Fibroblast of lung (primary cell): Measurements from ENCODE around the gene SLC39A2. TPM values are rescaled to one million over a fixed set of nuclear protein-coding genes. Genes with fewer than 3 reads are reported as not detected.

Experiments
- DNase-seq, 2 donors: peaks; one replicate each; pipeline versions ENCODE4 v3.0.0 to v3.0.0-alpha.2; 2010; ENCODE audit warnings: low read depth in 2 of 2
- H2AFZ ChIP-seq: 2 replicates; pipeline ENCODE4 v1.5.1; 2012; ENCODE audit warnings: low read length, control low read depth, inconsistent platforms
- H3K27ac ChIP-seq: 2 replicates; pipeline ENCODE4 v1.5.1; 2011; ENCODE audit warnings: low read length, control low read depth; ENCODE audit not compliant: insufficient read depth
- H3K27me3 ChIP-seq: 2 replicates; pipeline ENCODE4 v1.5.1; 2011; ENCODE audit warnings: mild to moderate bottlenecking, low read length; ENCODE audit not compliant: control insufficient read depth, insufficient read depth
- H3K36me3 ChIP-seq: 2 replicates; pipeline ENCODE4 v1.5.1; 2011; ENCODE audit warnings: low read length; ENCODE audit not compliant: control insufficient read depth, insufficient read depth
- H3K4me1 ChIP-seq: 2 replicates; pipeline ENCODE4 v1.5.1; 2011; ENCODE audit warnings: low read length; ENCODE audit not compliant: control insufficient read depth, insufficient read depth; ENCODE audit errors: extremely low read depth
- H3K4me2 ChIP-seq: 2 replicates; pipeline ENCODE4 v1.5.1; 2011; ENCODE audit warnings: low read length, control low read depth; ENCODE audit not compliant: insufficient read depth; ENCODE audit errors: extremely low read depth
- H3K4me3 ChIP-seq, 4 experiments: fragments of 200-600 bp in 1 of 4; sonication (generic) in 1 of 4; replicated peaks in 1 of 4; 2 replicates each; pipeline ENCODE4 v1.5.1; 2011 to 2016; ENCODE audit warnings: low read length in 4 of 4, low read depth in 3 of 4, mild to moderate bottlenecking in 3 of 4, control low read depth in 2 of 4, inconsistent platforms in 1 of 4, mixed read lengths in 1 of 4; ENCODE audit not compliant: insufficient read depth in 1 of 4; ENCODE audit errors: control extremely low read depth in 1 of 4
- H3K79me2 ChIP-seq: 2 replicates; pipeline ENCODE4 v1.5.1; 2012; ENCODE audit warnings: mild to moderate bottlenecking, low read length, inconsistent platforms; ENCODE audit not compliant: control insufficient read depth, insufficient read depth
- H3K9ac ChIP-seq: 2 replicates; pipeline ENCODE4 v1.5.1; 2011; ENCODE audit warnings: mild to moderate bottlenecking, low read length, control low read depth; ENCODE audit not compliant: insufficient read depth
- H3K9me3 ChIP-seq: 2 replicates; pipeline ENCODE4 v1.5.1; 2012; ENCODE audit warnings: low read depth, low read length; ENCODE audit not compliant: control insufficient read depth, insufficient read depth
- H4K20me1 ChIP-seq: 2 replicates; pipeline ENCODE4 v1.5.1; 2011; ENCODE audit warnings: low read length; ENCODE audit not compliant: control insufficient read depth, insufficient read depth; ENCODE audit errors: extremely low read depth
- EZH2 ChIP-seq: IDR thresholded peaks from 2 replicates; pipeline ENCODE4 v1.5.1; 2012; ENCODE audit warnings: low read length, control low read depth, mild to moderate bottlenecking; ENCODE audit errors: missing control alignments
- polyA plus RNA-seq, 2 donors: library from polyadenylated mRNA; depleted of rRNA in 1 of 2; stranded (reverse) in 1 of 2; unstranded in 1 of 2; fragments of >200 nt; gene quantifications; 2 replicates each; pipeline ENCODE4 v1.2.1, GENCODE V29; 2011 to 2012; ENCODE audit warnings: missing spikeins in 1 of 2
- total RNA-seq: library from RNA; depleted of rRNA; stranded (reverse); fragments of >200 nt; gene quantifications from 2 replicates; pipeline ENCODE4 v1.2.1, GENCODE V29; 2014
- TF ChIP-seq, protein P1 (sequence below), 2 donors: IDR thresholded peaks in 1 of 2; conservative IDR thresholded peaks in 1 of 2; 1 replicate in 1 of 2; 2 replicates in 1 of 2; pipeline ENCODE4 v1.5.1; 2011 to 2012; ENCODE audit warnings: low read length in 2 of 2, control low read depth in 1 of 2, inconsistent platforms in 1 of 2, low read depth in 1 of 2, mild to moderate bottlenecking in 1 of 2

SLC39A2 gene
- total and polyA plus RNA-seq, 2 donors (not counting 1 experiment from before 2014, with no cell fraction given) = 0.17 TPM; not detected in 1

DNA sequence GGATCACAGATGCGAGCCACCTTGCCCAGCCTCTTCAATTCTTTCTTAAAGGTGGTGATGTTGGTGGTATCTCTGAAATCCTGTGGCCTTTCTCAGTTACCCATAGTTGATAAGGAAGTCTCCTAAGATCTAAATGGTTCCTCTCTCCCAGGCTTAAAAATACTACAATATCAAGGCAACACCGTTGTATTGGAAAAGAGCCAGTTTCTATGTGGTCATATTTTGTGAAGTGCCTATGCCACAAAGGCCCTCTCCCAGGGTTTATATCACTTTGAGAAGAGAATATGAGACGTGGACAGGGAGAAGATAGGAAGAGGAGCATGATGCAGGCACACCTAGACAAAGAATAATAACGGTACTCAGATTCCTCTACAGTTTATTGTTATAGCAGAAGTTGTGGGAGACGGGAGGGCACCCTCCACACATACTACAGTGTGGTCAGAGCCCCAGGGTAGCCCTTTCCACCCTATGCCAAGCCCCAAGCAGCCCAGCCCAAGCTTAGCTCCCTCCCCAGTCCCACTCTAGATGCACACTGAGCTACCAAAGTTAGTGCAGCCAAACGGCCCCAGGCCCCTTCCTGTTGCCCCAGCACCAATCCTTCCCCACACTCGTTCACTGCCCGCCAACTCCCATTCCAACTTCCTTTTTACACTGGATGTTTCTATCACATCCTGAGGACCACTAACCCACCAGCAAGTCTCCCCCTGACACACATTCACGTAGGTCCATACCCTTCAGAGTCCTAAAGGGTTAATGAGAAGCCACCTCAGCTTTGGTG, 17.5 kb downstream of the SLC39A2 start:
- no peak overlapping the region for H2AFZ ChIP-seq
- no peak for DNase-seq
- H3K4me2 ChIP-seq = no peak overlapping the region
- no peaks in the 10 kb centered on the region for H3K4me1 ChIP-seq
- H3K79me2 ChIP-seq = no peaks in the 10 kb centered on the region
- no peaks in the 10 kb centered on the region for H3K9me3 ChIP-seq
- no peak overlapping the region for H3K9ac ChIP-seq
- no peak overlapping the region for H3K4me3 ChIP-seq
- peaks cover 14% of the 10 kb centered on the region for H3K27me3 ChIP-seq
- H3K27ac ChIP-seq = no peak overlapping the region
- peak; percentile 12 for TF ChIP-seq EZH2
- TF ChIP-seq, protein P1, sequence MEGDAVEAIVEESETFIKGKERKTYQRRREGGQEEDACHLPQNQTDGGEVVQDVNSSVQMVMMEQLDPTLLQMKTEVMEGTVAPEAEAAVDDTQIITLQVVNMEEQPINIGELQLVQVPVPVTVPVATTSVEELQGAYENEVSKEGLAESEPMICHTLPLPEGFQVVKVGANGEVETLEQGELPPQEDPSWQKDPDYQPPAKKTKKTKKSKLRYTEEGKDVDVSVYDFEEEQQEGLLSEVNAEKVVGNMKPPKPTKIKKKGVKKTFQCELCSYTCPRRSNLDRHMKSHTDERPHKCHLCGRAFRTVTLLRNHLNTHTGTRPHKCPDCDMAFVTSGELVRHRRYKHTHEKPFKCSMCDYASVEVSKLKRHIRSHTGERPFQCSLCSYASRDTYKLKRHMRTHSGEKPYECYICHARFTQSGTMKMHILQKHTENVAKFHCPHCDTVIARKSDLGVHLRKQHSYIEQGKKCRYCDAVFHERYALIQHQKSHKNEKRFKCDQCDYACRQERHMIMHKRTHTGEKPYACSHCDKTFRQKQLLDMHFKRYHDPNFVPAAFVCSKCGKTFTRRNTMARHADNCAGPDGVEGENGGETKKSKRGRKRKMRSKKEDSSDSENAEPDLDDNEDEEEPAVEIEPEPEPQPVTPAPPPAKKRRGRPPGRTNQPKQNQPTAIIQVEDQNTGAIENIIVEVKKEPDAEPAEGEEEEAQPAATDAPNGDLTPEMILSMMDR (conservative IDR thresholded peaks at IDR 0.05 in 1 of 2, IDR thresholded peaks at IDR 0.05 in 1 of 2; ENCODE audit: low read depth in 1 of 2, low read length in 2 of 2) = no peak
- no peaks in the 10 kb centered on the region for H3K36me3 ChIP-seq
- H4K20me1 ChIP-seq = no peaks in the 10 kb centered on the region

DNA sequence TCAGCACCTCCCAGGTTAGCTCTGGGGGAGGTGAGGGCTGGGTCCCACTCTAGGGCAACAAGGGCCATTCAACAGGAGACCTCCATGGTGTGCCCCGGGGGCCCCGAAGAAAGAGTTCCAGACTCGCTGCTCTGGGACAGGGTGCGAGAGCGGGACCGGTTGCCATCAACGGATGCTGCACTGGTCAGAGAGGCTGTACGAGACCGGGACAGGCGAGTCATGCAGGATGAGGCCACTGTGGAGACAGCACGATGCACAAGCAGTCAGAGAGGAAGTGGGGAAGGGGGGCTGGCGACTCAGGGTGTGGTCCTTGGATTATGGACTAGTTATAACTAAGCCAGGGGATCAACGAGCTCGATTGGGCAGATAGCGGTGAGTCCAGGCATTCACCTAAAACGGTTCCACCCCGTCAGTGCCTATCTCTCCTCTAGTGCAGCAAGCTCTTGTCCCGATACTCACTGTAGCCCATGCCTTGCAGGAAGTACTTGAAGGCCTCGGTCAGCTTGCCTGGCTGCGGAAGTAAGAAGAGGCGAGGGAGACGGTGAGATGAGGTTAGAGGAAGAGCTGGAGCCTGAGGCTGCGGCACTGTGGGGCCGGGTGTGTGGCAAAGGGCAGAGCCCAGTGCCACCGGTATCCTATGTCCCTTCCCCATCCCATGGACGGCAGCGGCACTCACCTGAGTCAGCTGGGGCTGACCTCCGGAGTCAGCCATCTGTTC, 18.6 kb downstream of the SLC39A2 start:
- no peak overlapping the region for H3K4me2 ChIP-seq
- no peak overlapping the region for H2AFZ ChIP-seq
- H3K4me1 ChIP-seq = no peaks in the 10 kb centered on the region
- peaks cover 25% of the 10 kb centered on the region for H3K27me3 ChIP-seq
- no peaks in the 10 kb centered on the region for H3K79me2 ChIP-seq
- TF ChIP-seq, protein P1 (conservative IDR thresholded peaks at IDR 0.05 in 1 of 2, IDR thresholded peaks at IDR 0.05 in 1 of 2; ENCODE audit: low read depth in 1 of 2, low read length in 2 of 2) = no peak
- TF ChIP-seq EZH2 = no peak
- H3K27ac ChIP-seq = no peak overlapping the region
- H3K9ac ChIP-seq = no peak overlapping the region
- H3K9me3 ChIP-seq = no peaks in the 10 kb centered on the region
- DNase-seq = no peak
- H3K36me3 ChIP-seq = no peaks in the 10 kb centered on the region
- H4K20me1 ChIP-seq = no peaks in the 10 kb centered on the region
- H3K4me3 ChIP-seq = no peak overlapping the region

DNA sequence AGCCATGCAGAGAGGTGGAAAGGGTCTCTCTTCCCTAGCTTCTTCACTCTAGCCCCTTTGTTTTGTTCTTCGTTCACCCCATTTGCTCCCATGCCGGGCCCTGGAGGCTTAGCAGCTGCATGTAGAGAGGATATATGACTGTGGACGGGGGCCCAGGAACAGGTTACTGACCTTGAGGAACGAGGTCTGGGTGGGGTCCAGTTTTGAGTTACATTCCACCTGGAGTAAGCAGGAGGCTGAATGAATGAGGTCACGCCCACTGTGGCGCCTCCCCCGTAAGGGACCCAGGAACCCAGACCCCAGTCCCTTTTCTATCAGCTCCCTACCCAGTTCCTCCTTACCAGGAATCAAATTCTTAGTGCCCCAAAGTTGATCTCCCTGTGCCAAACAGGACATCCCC, 19.2 kb downstream of the SLC39A2 start:
- no peak overlapping the region for H3K4me2 ChIP-seq
- H3K27ac ChIP-seq = no peak overlapping the region

More for the DNA sequence above, 19.2 kb downstream of the SLC39A2 start:
- no peak overlapping the region for H3K4me3 ChIP-seq
- no peaks in the 10 kb centered on the region for H3K79me2 ChIP-seq
- no peaks in the 10 kb centered on the region for H3K36me3 ChIP-seq
- H2AFZ ChIP-seq = no peak overlapping the region
- H3K27me3 ChIP-seq = peaks cover 27% of the 10 kb centered on the region
- no peak overlapping the region for H3K9ac ChIP-seq
- no peaks in the 10 kb centered on the region for H3K9me3 ChIP-seq
- no peak for DNase-seq
- H4K20me1 ChIP-seq = no peaks in the 10 kb centered on the region
- no peaks in the 10 kb centered on the region for H3K4me1 ChIP-seq
- TF ChIP-seq EZH2 = no peak
- TF ChIP-seq, protein P1 (conservative IDR thresholded peaks at IDR 0.05 in 1 of 2, IDR thresholded peaks at IDR 0.05 in 1 of 2; ENCODE audit: low read depth in 1 of 2, low read length in 2 of 2) = no peak
